Adrenal gland (tissue), 12 donors: ENCODE results near the gene MEIKIN. TPM values are rescaled to one million over a fixed set of nuclear protein-coding genes. Genes with fewer than 3 reads are reported as not detected.

Source experiments
- DNase-seq, 7 donors: peaks; one replicate each; pipeline ENCODE4 v3.0.0-alpha.2; 2019 to 2020
- H3K27ac ChIP-seq, 5 donors: fragments of 200-600 bp; sonication (generic) in 4 of 5; 1 replicate in 3 of 5; 2 replicates in 2 of 5; pipeline versions ENCODE4 v1.5.1 to v1.8.0; 2016 to 2020; ENCODE audit warnings: mild to moderate bottlenecking in 1 of 5
- H3K27me3 ChIP-seq: fragments of 200-600 bp; 2 replicates; pipeline ENCODE4 v1.8.0; 2021
- H3K36me3 ChIP-seq, 2 donors: fragments of 200-600 bp; replicated peaks in 1 of 2; 1 replicate in 1 of 2; 2 replicates in 1 of 2; pipeline versions ENCODE4 v1.5.1 to v1.8.0; 2018 to 2022
- H3K4me1 ChIP-seq, 2 donors: fragments of 200-600 bp; replicated peaks in 1 of 2; 1 replicate in 1 of 2; 2 replicates in 1 of 2; pipeline versions ENCODE4 v1.5.1 to v1.8.0; 2018 to 2021
- H3K4me3 ChIP-seq, 4 donors: fragments of 200-600 bp; sonication (generic) in 3 of 4; one replicate each; pipeline ENCODE4 v1.5.1; 2016 to 2018
- H3K9me3 ChIP-seq, 3 donors: fragments of 200-600 bp; sonication (generic) in 1 of 3; replicated peaks in 1 of 3; 1 replicate in 2 of 3; 2 replicates in 1 of 3; pipeline versions ENCODE4 v1.5.1 to v1.8.0; 2016 to 2021
- CTCF ChIP-seq, 6 experiments: fragments of 450-650 bp in 4 of 6; fragments of 200-600 bp in 2 of 6; sonication (generic) in 1 of 6; IDR thresholded peaks; 1 replicate in 5 of 6; 2 replicates in 1 of 6; pipeline versions ENCODE4 v1.5.1 to v1.8.0; 2016 to 2021; ENCODE audit warnings: antibody characterized with exemption in 6 of 6, mild to moderate bottlenecking in 2 of 6, moderate library complexity in 1 of 6
- POLR2A ChIP-seq, 2 donors: fragments of 450-650 bp; IDR thresholded peaks; one replicate each; pipeline ENCODE4 v1.6.1; 2017; ENCODE audit warnings: antibody characterized with exemption in 2 of 2, mild to moderate bottlenecking in 2 of 2, moderate library complexity in 1 of 2
- WGBS, 4 donors: extraction: QIAGEN DNeasy Blood & Tissue Kit in 2 of 4; methylation state at CpG; one replicate each; pipeline versions ENCODE4 v1.1.5 to v1.1.7; 2013 to 2017; 5-methylcytosine and 5-hydroxymethylcytosine counted together
- intact Hi-C, 2 donors: fragments of 100-400 bp; cut with DNase I; formaldehyde crosslinking; loops; one replicate each; pipeline versions ENCODE4 v1.14.1 to v1.15.0; 2022 to 2023
- polyA plus RNA-seq, 3 donors: library from polyadenylated mRNA; stranded (reverse); fragments of 200-250 nt in 2 of 3; fragments of 350-450 nt in 1 of 3; fragmentation: Illumina TruSeq in 1 of 3; extraction: RNeasy Lipid Tissue Mini Kit (QIAGEN cat#74804) in 1 of 3; gene quantifications; one replicate each; pipeline ENCODE4 v1.2.3, GENCODE V29; 2013 to 2014
- total RNA-seq, 9 donors: library from RNA; depleted of rRNA in 4 of 9; stranded (reverse); fragments of >200 nt in 4 of 9; fragments of 120-200 nt in 1 of 9; fragmentation: NEBNext Ultra II Directional in 1 of 9; extraction: Animal tissue kit (Norgen Biotek cat#: 25700) in 1 of 9; gene quantifications; one replicate each; pipeline versions ENCODE4 v1.1.0 to v1.2.4, GENCODE V29; 2013 to 2023
- donor health status: healthy with polysubstance abuse.
- donor health status: Bipolar disorder and iron deficiency.
- donor health status: DM: yes; HTN: yes; CAD: no.
- donor health status: DM: no; HTN: no; CAD: no.
- donor health status: DM: no; HTN: no; CAD: no.
- donor health status: DM: yes; HTN: yes; CAD: no.

Gene MEIKIN
- total and polyA plus RNA-seq, 12 donors: 0.11 TPM; not detected in 11

- Histone ChIP-seq H3K36me3 (no peaks in the 10 kb centered on the region), H3K27ac (no peak overlapping the region), H3K27me3 (no peaks in the 10 kb centered on the region), H3K4me3 (no peak overlapping the region), H3K9me3 (no peaks in the 10 kb centered on the region), H3K4me1 (no peaks in the 10 kb centered on the region)
- 82 to 90% (median 84%) methylated on average over 4 of the region's 4 CpGs for WGBS, 4 donors
- intact Hi-C loops: no loop called here
- TF ChIP-seq POLR2A (IDR thresholded peaks at IDR 0.05) (no peak), CTCF (IDR thresholded peaks at IDR 0.05) (no peak)
- no peak for DNase-seq
Measured at GRCh38 chr5:131981516-131981915, 36.1 kb upstream of the MEIKIN start.

GRCh38 chr5:131980696-131981095 lies 35.2 kb upstream of the MEIKIN start:
- Histone ChIP-seq H3K4me3 (no peak overlapping the region), H3K27me3 (no peaks in the 10 kb centered on the region), H3K27ac (no peak overlapping the region), H3K36me3 (no peaks in the 10 kb centered on the region), H3K4me1 (no peaks in the 10 kb centered on the region), H3K9me3 (no peaks in the 10 kb centered on the region)
- intact Hi-C loops: no loop called here
- DNase-seq: no peak
- TF ChIP-seq CTCF (IDR thresholded peaks at IDR 0.05): no peak
- TF ChIP-seq POLR2A (IDR thresholded peaks at IDR 0.05): no peak
- 87 to 95% (median 89%) methylated on average over 4 of the region's 4 CpGs for WGBS, 4 donors

GRCh38 chr5:131979816-131980215 lies 34.4 kb upstream of the MEIKIN start:
- Histone ChIP-seq H3K27ac (no peak overlapping the region), H3K4me1 (no peaks in the 10 kb centered on the region), H3K9me3 (no peaks in the 10 kb centered on the region), H3K4me3 (no peak overlapping the region), H3K27me3 (no peaks in the 10 kb centered on the region), H3K36me3 (no peaks in the 10 kb centered on the region)
- intact Hi-C loops: no loop called here
- DNase-seq: no peak
- TF ChIP-seq POLR2A (IDR thresholded peaks at IDR 0.05): no peak
- no peak for TF ChIP-seq CTCF (IDR thresholded peaks at IDR 0.05)
- 72 to 86% (median 78%) methylated on average over 4 of the region's 4 CpGs for WGBS, 4 donors

GRCh38 chr5:131977212-131977604 lies 31.7 kb upstream of the MEIKIN start:
- intact Hi-C loops: no loop called here
- Histone ChIP-seq H3K36me3 (no peaks in the 10 kb centered on the region), H3K4me1 (no peaks in the 10 kb centered on the region), H3K4me3 (no peak overlapping the region), H3K9me3 (no peaks in the 10 kb centered on the region), H3K27ac (no peak overlapping the region), H3K27me3 (no peaks in the 10 kb centered on the region)
- peak in 1 of 7 donors; percentile 14 for DNase-seq
- no peak for TF ChIP-seq CTCF (IDR thresholded peaks at IDR 0.05)
- 45 to 65% (median 62%) methylated on average over 2 of the region's 2 CpGs for WGBS, 4 donors
